ENCODE measurements around the gene POC1A. TPM values are rescaled to one million over a fixed set of nuclear protein-coding genes. Genes with fewer than 3 reads are reported as not detected.
A peak's percentile ranks its signal among the peaks of the same experiment; 100 is the strongest.

The POC1A gene
- total RNA-seq, 2 donors from 2014 or later: 14.9 to 35.3 TPM

DNA sequence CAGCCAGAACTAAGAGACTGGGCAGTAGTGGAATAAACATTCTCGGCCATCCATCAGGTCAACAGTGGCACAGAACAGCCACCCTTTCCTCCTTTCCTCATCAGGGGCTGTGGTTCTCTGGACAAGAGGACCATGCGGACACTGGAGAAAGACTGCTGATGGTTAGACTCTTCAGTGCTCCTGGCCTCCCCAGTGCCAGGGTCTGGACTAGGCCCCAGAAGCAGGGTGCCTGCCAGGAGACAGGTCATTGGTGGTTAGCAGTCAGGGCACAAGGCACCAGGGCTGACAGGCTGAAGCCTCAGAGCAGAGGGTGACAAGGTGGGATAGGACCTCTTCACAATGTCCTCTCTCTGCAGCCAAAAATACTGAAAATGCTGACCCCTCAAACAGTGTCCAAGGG lies 30.1 kb downstream of the POC1A start:
- Mint-ChIP-seq H3K4me3 (no peak overlapping the region), H3K9me3 (no peaks in the 10 kb centered on the region), H3K27ac (no peak overlapping the region), H3K27me3 (no peaks in the 10 kb centered on the region), H3K4me1 (ENCODE audit: low read depth in 2 of 2) (peaks cover 6 to 19% of the 10 kb centered on the region in 2 donors), H3K36me3 (no peaks in the 10 kb centered on the region)
- DNase-seq (ENCODE audit: low spot score) (peak; percentile 12), ATAC-seq (no peak)

DNA sequence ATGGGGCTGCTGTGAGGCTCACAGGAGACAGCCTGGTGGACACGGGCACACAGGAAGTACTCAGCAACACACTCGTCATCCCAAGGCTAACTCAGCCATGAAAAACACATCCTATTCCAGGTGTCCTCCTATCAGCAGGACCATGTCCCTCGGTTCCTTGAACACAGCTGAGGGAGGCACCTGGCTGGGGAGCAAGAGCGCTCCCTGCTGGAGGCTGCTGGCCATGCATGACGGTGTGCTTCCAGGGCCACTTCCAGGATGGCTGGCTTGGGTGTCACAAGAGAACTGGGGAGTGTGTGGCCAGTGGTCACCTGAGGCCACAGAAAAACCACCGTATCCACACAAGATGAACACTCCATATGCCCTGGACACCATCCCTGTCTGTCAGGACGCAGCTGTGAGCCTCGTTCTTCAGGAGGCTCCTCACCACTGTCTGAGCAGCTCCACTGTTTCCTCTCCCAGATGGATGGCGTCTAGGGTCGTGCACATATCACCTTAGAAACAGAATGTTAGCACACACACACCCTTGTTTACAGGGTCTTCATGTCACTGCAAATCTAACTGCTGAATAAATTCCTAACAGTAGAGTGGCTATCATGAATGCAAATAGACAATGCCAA lies 31.0 kb downstream of the POC1A start:
- ATAC-seq: peak; percentile 68 to 83
- no peaks in the 10 kb centered on the region for H3K27me3 Mint-ChIP-seq
- peak overlapping the region in 1 of 2 donors; percentile 50 for H3K27ac Mint-ChIP-seq
- H3K4me1 Mint-ChIP-seq (ENCODE audit: low read depth in 2 of 2): peaks cover 6 to 19% of the 10 kb centered on the region in 2 donors
- peak; percentile 77 for DNase-seq (ENCODE audit: low spot score)
- no peaks in the 10 kb centered on the region for H3K9me3 Mint-ChIP-seq
- no peaks in the 10 kb centered on the region for H3K36me3 Mint-ChIP-seq
- no peak overlapping the region for H3K4me3 Mint-ChIP-seq

DNA sequence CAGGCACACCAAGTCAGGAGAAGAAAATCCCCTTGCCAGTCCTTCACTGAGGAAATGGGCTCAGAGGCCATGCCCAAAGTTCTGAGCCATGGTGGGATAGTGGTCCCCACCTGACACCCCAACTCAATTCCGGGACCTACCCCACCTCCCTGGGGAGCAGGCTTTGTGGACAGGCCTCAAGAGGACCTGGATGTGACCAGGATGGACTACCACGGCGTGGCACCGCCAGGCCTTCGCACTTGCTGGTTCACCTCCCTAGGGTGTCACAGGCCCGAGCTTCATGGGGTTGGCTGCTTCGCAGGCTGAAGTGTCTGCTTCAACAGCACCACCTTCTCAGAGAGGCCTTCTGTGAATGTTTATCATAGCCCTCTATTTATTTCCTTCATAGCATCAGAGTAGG lies 31.7 kb downstream of the POC1A start:
- Mint-ChIP-seq H3K27ac (peak overlapping the region; percentile 19 to 50), H3K4me3 (no peak overlapping the region), H3K27me3 (no peaks in the 10 kb centered on the region), H3K36me3 (no peaks in the 10 kb centered on the region), H3K4me1 (ENCODE audit: low read depth in 2 of 2) (peaks cover 6 to 19% of the 10 kb centered on the region in 2 donors), H3K9me3 (no peaks in the 10 kb centered on the region)
- DNase-seq (ENCODE audit: low spot score): peak; percentile 20
- no peak for ATAC-seq

DNA sequence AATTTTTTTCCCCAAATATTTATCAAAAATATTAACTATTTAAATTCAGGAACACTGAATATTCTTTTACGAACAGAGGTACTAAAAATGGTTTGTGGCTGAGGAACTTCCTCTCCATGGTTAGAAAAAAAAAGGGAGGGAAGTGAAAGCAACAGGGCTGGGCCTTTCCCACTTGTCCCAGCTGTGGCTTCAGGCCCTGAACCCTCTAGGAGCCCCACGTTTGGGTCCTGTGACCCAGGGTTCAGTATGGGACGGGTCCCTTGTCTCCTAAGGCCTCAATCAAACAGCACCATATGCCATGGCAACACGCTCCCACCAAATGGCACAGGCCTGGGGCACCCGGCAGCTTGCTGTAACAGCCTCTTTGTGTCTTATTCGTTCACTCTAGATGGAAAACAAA lies 32.4 kb downstream of the POC1A start:
- Mint-ChIP-seq H3K4me1 (ENCODE audit: low read depth in 2 of 2) (peaks cover 6 to 19% of the 10 kb centered on the region in 2 donors), H3K27ac (peak overlapping the region; percentile 19 to 50), H3K4me3 (no peak overlapping the region), H3K27me3 (no peaks in the 10 kb centered on the region), H3K9me3 (no peaks in the 10 kb centered on the region), H3K36me3 (no peaks in the 10 kb centered on the region)
- DNase-seq (ENCODE audit: low spot score): peak; percentile 25
- no peak for ATAC-seq

DNA sequence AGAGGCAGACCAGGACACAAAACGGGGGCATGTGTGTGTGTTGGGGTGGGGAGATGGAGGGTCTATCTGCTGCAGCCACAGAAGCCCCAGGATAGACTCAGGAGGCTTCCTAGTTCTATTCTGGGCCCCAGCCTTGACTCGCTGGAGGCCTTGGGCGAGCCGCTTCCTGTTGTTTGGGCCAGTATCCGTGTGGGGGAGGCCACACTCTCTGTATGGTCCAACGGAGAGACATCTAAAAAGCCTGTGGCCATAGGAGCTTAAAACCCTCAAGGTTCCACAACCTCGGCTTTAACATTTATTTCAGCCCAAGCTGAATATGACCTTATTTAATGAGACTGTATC lies 32.8 kb downstream of the POC1A start:
- H3K27ac Mint-ChIP-seq: peak overlapping the region; percentile 21 to 50
- H3K9me3 Mint-ChIP-seq: no peaks in the 10 kb centered on the region
- peaks cover 6 to 19% of the 10 kb centered on the region in 2 donors for H3K4me1 Mint-ChIP-seq (ENCODE audit: low read depth in 2 of 2)
- ATAC-seq (peak; percentile 17 to 60), DNase-seq (ENCODE audit: low spot score) (peak; percentile 47)
- H3K4me3 Mint-ChIP-seq: no peak overlapping the region
- no peaks in the 10 kb centered on the region for H3K27me3 Mint-ChIP-seq
- no peaks in the 10 kb centered on the region for H3K36me3 Mint-ChIP-seq

DNA sequence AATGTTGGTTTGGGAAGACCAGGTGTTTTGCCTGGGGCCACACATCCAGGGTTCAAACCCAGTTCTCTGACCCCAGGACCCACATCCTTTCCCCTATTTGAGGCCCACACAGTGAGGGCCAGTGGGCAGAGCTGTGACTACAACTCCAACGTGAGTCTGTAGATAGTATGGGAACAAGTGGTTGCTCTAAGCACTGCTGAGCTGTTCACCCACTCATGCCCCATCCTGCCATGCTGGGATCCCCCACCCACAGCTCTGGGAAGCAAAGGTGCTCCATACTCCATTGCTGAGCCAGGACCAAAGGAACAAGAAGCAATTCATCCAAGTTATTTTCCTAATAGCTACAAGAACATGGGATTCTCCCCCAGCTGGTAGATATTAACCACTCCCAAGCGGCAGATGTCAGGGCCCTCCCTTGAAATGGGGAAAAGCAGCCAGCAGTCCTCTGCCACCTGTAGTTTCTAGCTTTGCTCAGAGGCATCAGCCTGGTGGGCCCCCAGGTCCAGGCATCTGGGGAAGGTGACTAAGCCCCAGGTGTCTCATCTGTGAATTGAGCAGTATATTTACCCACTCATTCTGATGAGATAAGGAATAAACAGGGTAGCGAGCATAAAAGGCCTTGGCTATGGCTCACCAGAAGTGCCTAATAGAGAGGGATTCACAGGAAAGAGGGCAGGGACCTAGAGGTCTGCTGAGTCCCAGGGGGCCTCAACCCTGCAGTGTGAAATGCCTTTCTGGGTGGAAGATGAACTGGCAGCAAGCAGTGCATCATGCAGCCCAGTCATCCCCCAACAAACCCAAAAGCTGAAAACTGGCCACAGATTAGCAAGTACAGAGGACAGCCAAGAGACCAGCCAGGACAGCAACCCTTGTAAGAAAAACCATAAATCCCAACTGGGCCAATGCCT lies 33.4 kb downstream of the POC1A start:
- ATAC-seq (peak; percentile 21 to 25), DNase-seq (ENCODE audit: low spot score) (peak; percentile 55)
- Mint-ChIP-seq H3K36me3 (no peaks in the 10 kb centered on the region), H3K27me3 (no peaks in the 10 kb centered on the region), H3K4me3 (no peak overlapping the region), H3K4me1 (ENCODE audit: low read depth in 2 of 2) (peaks cover 6 to 19% of the 10 kb centered on the region in 2 donors), H3K27ac (peak overlapping the region; percentile 21 to 50), H3K9me3 (no peaks in the 10 kb centered on the region)

DNA sequence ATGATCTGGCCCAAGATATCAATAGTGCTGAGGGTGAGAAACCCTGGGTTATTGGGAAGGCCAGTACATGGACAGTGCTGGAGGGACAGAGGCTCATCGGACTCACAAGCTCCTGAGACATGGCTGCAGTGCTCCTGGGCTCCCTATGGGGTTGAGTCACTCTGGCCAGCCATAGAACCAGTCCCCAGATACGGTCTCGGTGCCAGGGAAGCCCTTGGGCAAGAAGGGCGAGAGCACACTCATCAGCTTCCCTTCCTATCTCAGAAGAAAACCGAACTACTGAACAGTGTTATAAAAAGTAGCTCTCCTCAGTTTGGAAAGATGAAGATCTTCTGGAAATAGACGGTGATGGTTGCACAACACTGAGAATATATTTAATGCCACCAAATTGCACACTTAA lies 34.4 kb downstream of the POC1A start:
- DNase-seq (ENCODE audit: low spot score): no peak
- no peak overlapping the region for H3K4me3 Mint-ChIP-seq
- H3K4me1 Mint-ChIP-seq (ENCODE audit: low read depth in 2 of 2): peaks cover 6 to 19% of the 10 kb centered on the region in 2 donors
- no peak overlapping the region for H3K27ac Mint-ChIP-seq
- no peaks in the 10 kb centered on the region for H3K27me3 Mint-ChIP-seq
- ATAC-seq: no peak
- H3K36me3 Mint-ChIP-seq: no peaks in the 10 kb centered on the region
- no peaks in the 10 kb centered on the region for H3K9me3 Mint-ChIP-seq

DNA sequence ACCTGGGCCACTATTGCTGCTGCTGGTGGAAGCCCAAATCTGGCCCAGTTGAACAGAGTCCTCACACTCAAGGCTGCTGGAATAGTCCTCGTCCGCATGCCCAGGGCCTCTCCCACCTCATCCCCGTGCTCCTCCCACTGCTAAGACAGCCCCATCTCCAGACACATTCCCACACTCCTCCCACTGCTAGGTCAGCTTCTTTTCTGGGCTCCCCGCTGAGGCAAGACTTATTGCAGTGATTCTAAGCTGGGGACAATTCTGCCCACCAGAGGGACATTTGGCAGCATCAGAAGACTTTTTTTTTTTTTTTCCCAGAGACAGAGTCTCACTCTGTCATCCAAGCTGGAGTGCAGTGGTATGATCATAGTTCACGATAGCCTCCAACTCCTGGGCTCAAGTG lies 35.1 kb downstream of the POC1A start:
- H3K9me3 Mint-ChIP-seq: no peaks in the 10 kb centered on the region
- H3K4me1 Mint-ChIP-seq (ENCODE audit: low read depth in 2 of 2): peaks cover 6 to 19% of the 10 kb centered on the region in 2 donors
- DNase-seq (ENCODE audit: low spot score) (peak; percentile 50), ATAC-seq (no peak)
- no peak overlapping the region for H3K27ac Mint-ChIP-seq
- no peaks in the 10 kb centered on the region for H3K36me3 Mint-ChIP-seq
- no peak overlapping the region for H3K4me3 Mint-ChIP-seq
- H3K27me3 Mint-ChIP-seq: no peaks in the 10 kb centered on the region

DNA sequence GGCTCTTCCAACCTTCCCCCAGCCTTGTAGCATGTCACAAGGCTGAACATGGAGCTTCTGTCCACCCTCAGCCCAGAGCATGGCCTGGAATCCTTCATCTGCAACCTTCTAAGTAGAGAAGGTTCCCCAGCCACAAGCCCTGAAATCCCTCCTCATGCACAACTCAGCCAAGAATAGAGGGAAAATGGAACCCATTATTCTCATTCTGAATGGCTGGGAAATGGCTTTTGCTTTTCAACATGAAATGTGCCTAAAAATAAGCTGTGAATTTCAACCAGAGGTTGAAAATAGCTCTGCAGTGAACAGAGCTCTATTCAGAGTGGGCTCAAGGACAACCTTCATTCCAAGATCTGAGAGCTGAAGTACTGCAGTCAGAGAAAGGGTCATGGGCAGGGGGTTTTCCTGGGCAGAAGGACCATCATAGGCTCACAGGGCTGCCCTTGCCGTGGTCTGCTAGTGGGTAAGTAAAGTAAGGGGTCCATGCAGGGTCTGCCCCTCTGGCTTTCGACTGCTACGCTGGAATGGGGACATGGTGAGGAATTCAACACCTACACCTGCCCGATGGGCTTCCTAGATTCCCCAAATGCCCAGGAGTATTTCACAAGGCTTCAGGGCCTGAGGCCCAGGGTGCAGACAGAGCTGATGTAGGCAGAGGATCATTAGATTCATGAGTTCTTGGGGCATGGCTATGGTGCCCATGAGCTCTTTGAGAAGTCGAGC lies 35.9 kb downstream of the POC1A start:
- DNase-seq (ENCODE audit: low spot score) (peak; percentile 53), ATAC-seq (no peak)
- H3K27me3 Mint-ChIP-seq: no peaks in the 10 kb centered on the region
- H3K4me1 Mint-ChIP-seq (ENCODE audit: low read depth in 2 of 2): peaks cover 6 to 19% of the 10 kb centered on the region in 2 donors
- H3K36me3 Mint-ChIP-seq: no peaks in the 10 kb centered on the region
- no peak overlapping the region for H3K27ac Mint-ChIP-seq
- H3K4me3 Mint-ChIP-seq: no peak overlapping the region
- H3K9me3 Mint-ChIP-seq: no peaks in the 10 kb centered on the region

DNA sequence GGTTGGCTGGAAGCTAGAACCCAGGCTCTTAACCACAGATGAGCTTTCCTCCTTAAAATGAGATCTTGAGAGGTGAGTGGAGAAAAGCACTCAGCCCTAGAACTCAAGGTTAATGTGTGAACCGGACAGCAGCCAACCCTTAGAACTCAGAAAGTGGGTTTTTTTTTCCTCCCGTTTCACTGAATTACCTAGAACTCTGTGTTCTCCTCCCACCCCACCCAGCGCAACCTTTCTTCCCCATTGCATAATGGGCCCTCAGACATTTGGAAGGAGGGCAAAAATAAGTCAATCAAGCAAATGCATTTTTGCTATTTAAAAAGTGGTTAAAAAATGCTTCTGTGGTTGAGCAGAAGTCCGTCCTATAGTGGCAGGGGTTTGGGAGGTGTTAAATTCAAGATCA lies 36.7 kb downstream of the POC1A start:
- ATAC-seq: no peak
- H3K9me3 Mint-ChIP-seq: no peaks in the 10 kb centered on the region
- no peaks in the 10 kb centered on the region for H3K36me3 Mint-ChIP-seq
- no peak overlapping the region for H3K27ac Mint-ChIP-seq
- DNase-seq (ENCODE audit: low spot score): peak; percentile 12
- H3K27me3 Mint-ChIP-seq: no peaks in the 10 kb centered on the region
- H3K4me3 Mint-ChIP-seq: no peak overlapping the region
- H3K4me1 Mint-ChIP-seq (ENCODE audit: low read depth in 2 of 2): peaks cover 6 to 14% of the 10 kb centered on the region in 2 donors

DNA sequence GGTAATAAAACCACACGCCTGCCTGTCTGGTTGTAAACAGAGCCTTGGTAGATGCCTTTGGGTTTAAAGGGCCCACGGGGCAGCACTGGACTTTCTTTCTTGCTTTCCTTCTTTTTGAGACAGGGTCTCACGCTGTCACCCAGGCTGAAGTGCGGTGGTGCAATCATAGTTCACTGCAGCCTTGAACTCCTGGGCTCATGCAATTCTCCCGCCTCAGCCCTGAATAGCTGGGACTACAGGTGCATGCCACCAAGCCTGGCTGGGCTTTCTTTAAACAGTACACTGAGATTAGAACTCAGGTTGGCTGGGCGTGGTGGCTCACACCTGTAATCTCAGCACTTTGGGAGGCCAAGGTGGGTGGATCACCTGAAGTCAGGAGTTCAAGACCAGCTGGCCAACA lies 42.2 kb downstream of the POC1A start:
- no peak overlapping the region for H3K27ac Mint-ChIP-seq
- H3K36me3 Mint-ChIP-seq: no peaks in the 10 kb centered on the region
- H3K27me3 Mint-ChIP-seq: no peaks in the 10 kb centered on the region
- H3K4me1 Mint-ChIP-seq (ENCODE audit: low read depth in 2 of 2): peaks cover 11 to 16% of the 10 kb centered on the region in 2 donors
- DNase-seq (ENCODE audit: low spot score) (no peak), ATAC-seq (no peak)
- H3K9me3 Mint-ChIP-seq: no peaks in the 10 kb centered on the region
- no peak overlapping the region for H3K4me3 Mint-ChIP-seq

DNA sequence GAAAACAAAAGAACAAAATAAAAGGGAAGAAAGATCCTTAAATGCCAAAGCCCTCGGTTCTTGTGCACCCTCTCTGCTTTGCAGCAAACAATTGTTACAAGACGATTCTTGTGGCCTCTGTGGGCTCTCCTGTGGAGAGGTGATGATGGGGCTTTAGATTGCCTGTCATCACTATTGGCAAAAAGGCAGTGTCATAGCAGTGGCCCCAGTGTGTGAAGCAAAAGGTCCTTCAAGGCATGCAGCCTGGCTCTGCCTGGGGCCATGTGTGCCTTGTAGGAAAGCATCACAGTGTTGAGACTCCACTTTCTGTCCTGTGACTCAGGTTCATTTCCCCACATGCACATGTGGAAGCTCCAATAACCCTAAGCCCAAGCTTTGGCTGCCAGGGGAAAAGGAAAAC lies 43.7 kb downstream of the POC1A start:
- H3K4me1 Mint-ChIP-seq (ENCODE audit: low read depth in 2 of 2): peaks cover 11 to 19% of the 10 kb centered on the region in 2 donors
- DNase-seq (ENCODE audit: low spot score) (peak; percentile 16), ATAC-seq (no peak)
- H3K4me3 Mint-ChIP-seq: peak overlapping the region; percentile 60
- H3K27ac Mint-ChIP-seq: peak overlapping the region; percentile 18 to 85
- no peaks in the 10 kb centered on the region for H3K27me3 Mint-ChIP-seq
- no peaks in the 10 kb centered on the region for H3K36me3 Mint-ChIP-seq
- no peaks in the 10 kb centered on the region for H3K9me3 Mint-ChIP-seq

DNA sequence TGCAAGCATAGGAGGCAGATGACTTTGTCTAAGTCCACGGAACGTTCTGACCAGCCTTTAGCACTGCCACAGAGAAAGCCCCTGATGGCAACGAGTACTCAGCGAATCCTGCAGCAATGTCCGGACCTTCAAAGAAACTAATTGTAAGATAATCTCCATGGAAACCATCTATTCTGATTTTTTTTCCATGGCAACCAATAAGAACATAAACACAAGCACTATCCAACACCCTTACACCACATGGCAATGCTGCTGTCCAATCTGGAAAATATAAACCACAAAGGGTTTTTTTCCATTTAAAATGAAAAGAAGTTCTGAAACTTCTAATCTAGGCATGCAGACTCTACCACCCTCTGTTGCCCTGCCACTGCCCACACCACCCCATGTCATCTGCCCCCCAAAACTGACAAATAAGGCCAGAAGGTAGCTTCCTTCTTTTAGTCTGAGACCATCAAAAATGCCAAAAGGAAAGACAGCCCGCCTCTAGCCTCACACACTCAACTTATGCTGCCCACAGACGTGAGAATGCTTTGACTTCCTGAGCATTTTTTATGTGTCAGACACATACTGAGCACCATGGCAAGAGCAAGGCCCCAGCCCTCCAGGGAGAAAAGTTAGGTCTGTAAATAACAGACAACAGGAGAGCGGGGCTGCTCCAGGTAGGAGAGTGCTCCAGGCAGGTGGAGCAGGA lies 44.5 kb downstream of the POC1A start:
- no peaks in the 10 kb centered on the region for H3K9me3 Mint-ChIP-seq
- H3K27me3 Mint-ChIP-seq: no peaks in the 10 kb centered on the region
- H3K4me3 Mint-ChIP-seq: peak overlapping the region; percentile 60
- H3K4me1 Mint-ChIP-seq (ENCODE audit: low read depth in 2 of 2): peaks cover 11 to 19% of the 10 kb centered on the region in 2 donors
- H3K36me3 Mint-ChIP-seq: no peaks in the 10 kb centered on the region
- DNase-seq (ENCODE audit: low spot score) (peak; percentile 37), ATAC-seq (peak; percentile 55 to 59)
- peak overlapping the region; percentile 18 to 85 for H3K27ac Mint-ChIP-seq
